GM21515 (cell line): ENCODE data around the gene LMF1.

Source experiments
- ATAC-seq: cut with Tn5 transposase; IDR thresholded peaks from one replicate; pipeline ENCODE4 v1.9.1; 2021; ENCODE audit not compliant: unreplicated experiment

The LMF1 gene

GRCh38 chr16:986411-986810 lies 15.6 kb upstream of the LMF1 start:
- ATAC-seq = no peak

- no peak for ATAC-seq
Measured at GRCh38 chr16:985646-986400, 15.0 kb upstream of the LMF1 start.

GRCh38 chr16:984736-985636 lies 14.2 kb upstream of the LMF1 start:
- ATAC-seq = no peak

GRCh38 chr16:984121-984694 lies 13.4 kb upstream of the LMF1 start:
- ATAC-seq = no peak

GRCh38 chr16:983044-984030 lies 12.6 kb upstream of the LMF1 start:
- no peak for ATAC-seq

- ATAC-seq = no peak
Measured at GRCh38 chr16:982145-983043, 11.6 kb upstream of the LMF1 start.

- ATAC-seq = no peak
Measured at GRCh38 chr16:981695-982144, 10.9 kb upstream of the LMF1 start, which contains the start of gene SOX8. SOX8 (plus strand) TSS chr16:981770; CDS start chr16:981923, 153 bp downstream.

GRCh38 chr16:980595-980854 lies 9.7 kb upstream of the LMF1 start:
- ATAC-seq = no peak

- no peak for ATAC-seq
Measured at GRCh38 chr16:979859-980594, 9.2 kb upstream of the LMF1 start.

- ATAC-seq = no peak
Measured at GRCh38 chr16:979147-979546, 8.4 kb upstream of the LMF1 start.

GRCh38 chr16:978403-978802 lies 7.6 kb upstream of the LMF1 start:
- ATAC-seq = no peak

- ATAC-seq = no peak
Measured at GRCh38 chr16:977896-978295, 7.1 kb upstream of the LMF1 start.

- ATAC-seq = no peak
Measured at GRCh38 chr16:977081-977701, 6.4 kb upstream of the LMF1 start.

GRCh38 chr16:976389-976931 lies 5.7 kb upstream of the LMF1 start:
- ATAC-seq = no peak

- ATAC-seq = no peak
Measured at GRCh38 chr16:975291-975690, 4.5 kb upstream of the LMF1 start.

- no peak for ATAC-seq
Measured at GRCh38 chr16:974611-975261, 4.0 kb upstream of the LMF1 start.

- ATAC-seq = no peak
Measured at GRCh38 chr16:974001-974601, 3.3 kb upstream of the LMF1 start.
